Measurements from ENCODE around the gene TRIM36.

TRIM36 gene

GRCh38 chr5:115179394-115180164 is 9.9 kb upstream of the TRIM36 start:
- ATAC-seq, result no peak
- Mint-ChIP-seq H3K4me3 (peak overlapping the region; percentile 85), H3K36me3 (no peaks in the 10 kb centered on the region)

GRCh38 chr5:115179030-115179393 is 9.3 kb upstream of the TRIM36 start:
- Mint-ChIP-seq H3K27me3 (peaks cover 73% of the 10 kb centered on the region), H3K4me3 (no peak overlapping the region), H3K9me3 (peaks cover 3% of the 10 kb centered on the region)

More at GRCh38 chr5:115179394-115180164, 9.9 kb upstream of the TRIM36 start:
- Mint-ChIP-seq H3K9me3 (peaks cover 3% of the 10 kb centered on the region), H3K27ac (peak overlapping the region; percentile 76), H3K4me1 (peaks cover 18% of the 10 kb centered on the region), H3K27me3 (peaks cover 73% of the 10 kb centered on the region)

GRCh38 chr5:115170929-115171510 is 1.3 kb upstream of the TRIM36 start:
- H3K27me3 Mint-ChIP-seq, result peaks cover 51% of the 10 kb centered on the region
- peaks cover 11% of the 10 kb centered on the region for H3K36me3 Mint-ChIP-seq
- H3K9me3 Mint-ChIP-seq, result peaks cover 10% of the 10 kb centered on the region
- peaks cover 14% of the 10 kb centered on the region for H3K4me1 Mint-ChIP-seq
- H3K27ac Mint-ChIP-seq, result no peak overlapping the region
- no peak for ATAC-seq
- peak overlapping the region; percentile 92 for H3K4me3 Mint-ChIP-seq

More at GRCh38 chr5:115179030-115179393, 9.3 kb upstream of the TRIM36 start:
- Mint-ChIP-seq H3K27ac (no peak overlapping the region), H3K36me3 (no peaks in the 10 kb centered on the region), H3K4me1 (peaks cover 18% of the 10 kb centered on the region)
- no peak for ATAC-seq

GRCh38 chr5:115170134-115170928 is 623 bp upstream of the TRIM36 start:
- peaks cover 10% of the 10 kb centered on the region for H3K9me3 Mint-ChIP-seq
- H3K27me3 Mint-ChIP-seq, result peaks cover 51% of the 10 kb centered on the region
- peaks cover 11% of the 10 kb centered on the region for H3K36me3 Mint-ChIP-seq
- no peak overlapping the region for H3K27ac Mint-ChIP-seq
- peak; percentile 50 for ATAC-seq
- H3K4me1 Mint-ChIP-seq, result peaks cover 14% of the 10 kb centered on the region
- H3K4me3 Mint-ChIP-seq, result peak overlapping the region; percentile 92

- H3K27ac Mint-ChIP-seq, result no peak overlapping the region
- H3K4me1 Mint-ChIP-seq, result peaks cover 14% of the 10 kb centered on the region
- peak overlapping the region; percentile 92 for H3K4me3 Mint-ChIP-seq
- peaks cover 14% of the 10 kb centered on the region for H3K9me3 Mint-ChIP-seq
- peaks cover 11% of the 10 kb centered on the region for H3K36me3 Mint-ChIP-seq
- ATAC-seq, result peak; percentile 17
- H3K27me3 Mint-ChIP-seq, result peaks cover 41% of the 10 kb centered on the region
Observed at GRCh38 chr5:115168829-115169486, 750 bp downstream of the TRIM36 start.

GRCh38 chr5:115166744-115167393 is 2.8 kb downstream of the TRIM36 start:
- Mint-ChIP-seq H3K4me3 (no peak overlapping the region), H3K27me3 (peaks cover 24% of the 10 kb centered on the region), H3K9me3 (peaks cover 14% of the 10 kb centered on the region), H3K4me1 (peaks cover 14% of the 10 kb centered on the region), H3K36me3 (peaks cover 11% of the 10 kb centered on the region), H3K27ac (no peak overlapping the region)
- no peak for ATAC-seq

- Mint-ChIP-seq H3K36me3 (peaks cover 11% of the 10 kb centered on the region), H3K27ac (no peak overlapping the region), H3K4me1 (peaks cover 9% of the 10 kb centered on the region), H3K27me3 (peaks cover 19% of the 10 kb centered on the region), H3K4me3 (no peak overlapping the region), H3K9me3 (peaks cover 14% of the 10 kb centered on the region)
- ATAC-seq, result no peak
Observed at GRCh38 chr5:115165790-115166189, 3.9 kb downstream of the TRIM36 start.

GRCh38 chr5:115160975-115161475 is 8.7 kb downstream of the TRIM36 start:
- ATAC-seq, result no peak
- H3K27me3 Mint-ChIP-seq, result peaks cover 19% of the 10 kb centered on the region
- no peak overlapping the region for H3K4me3 Mint-ChIP-seq
- no peaks in the 10 kb centered on the region for H3K4me1 Mint-ChIP-seq
- H3K9me3 Mint-ChIP-seq, result peaks cover 5% of the 10 kb centered on the region
- no peak overlapping the region for H3K27ac Mint-ChIP-seq
- H3K36me3 Mint-ChIP-seq, result no peaks in the 10 kb centered on the region

GRCh38 chr5:115151208-115151805 is 18.4 kb downstream of the TRIM36 start:
- peaks cover 17% of the 10 kb centered on the region for H3K36me3 Mint-ChIP-seq
- H3K4me3 Mint-ChIP-seq, result no peak overlapping the region
- peaks cover 17% of the 10 kb centered on the region for H3K9me3 Mint-ChIP-seq
- H3K4me1 Mint-ChIP-seq, result no peaks in the 10 kb centered on the region
- H3K27ac Mint-ChIP-seq, result no peak overlapping the region
- H3K27me3 Mint-ChIP-seq, result peaks cover 50% of the 10 kb centered on the region
- ATAC-seq, result no peak

- peaks cover 17% of the 10 kb centered on the region for H3K9me3 Mint-ChIP-seq
- H3K27me3 Mint-ChIP-seq, result peaks cover 42% of the 10 kb centered on the region
- peaks cover 17% of the 10 kb centered on the region for H3K36me3 Mint-ChIP-seq
- no peak for ATAC-seq
- H3K27ac Mint-ChIP-seq, result no peak overlapping the region
- no peak overlapping the region for H3K4me3 Mint-ChIP-seq
- H3K4me1 Mint-ChIP-seq, result no peaks in the 10 kb centered on the region
Observed at GRCh38 chr5:115150512-115150911, 19.2 kb downstream of the TRIM36 start.

GRCh38 chr5:115147052-115147451 is 22.7 kb downstream of the TRIM36 start:
- Mint-ChIP-seq H3K4me1 (no peaks in the 10 kb centered on the region), H3K9me3 (peaks cover 7% of the 10 kb centered on the region), H3K4me3 (no peak overlapping the region)

GRCh38 chr5:115136294-115136693 is 33.4 kb downstream of the TRIM36 start:
- Mint-ChIP-seq H3K4me3 (no peak overlapping the region), H3K36me3 (no peaks in the 10 kb centered on the region), H3K9me3 (no peaks in the 10 kb centered on the region), H3K27me3 (no peaks in the 10 kb centered on the region), H3K27ac (no peak overlapping the region), H3K4me1 (peaks cover 6% of the 10 kb centered on the region)
- ATAC-seq, result no peak

More at GRCh38 chr5:115147052-115147451, 22.7 kb downstream of the TRIM36 start:
- ATAC-seq, result no peak
- peaks cover 5% of the 10 kb centered on the region for H3K36me3 Mint-ChIP-seq
- peaks cover 10% of the 10 kb centered on the region for H3K27me3 Mint-ChIP-seq
- no peak overlapping the region for H3K27ac Mint-ChIP-seq

GRCh38 chr5:115132465-115132864 is 37.2 kb downstream of the TRIM36 start:
- no peaks in the 10 kb centered on the region for H3K36me3 Mint-ChIP-seq
- H3K9me3 Mint-ChIP-seq, result no peaks in the 10 kb centered on the region
- no peaks in the 10 kb centered on the region for H3K27me3 Mint-ChIP-seq
- H3K4me3 Mint-ChIP-seq, result no peak overlapping the region
- no peak for ATAC-seq
- no peak overlapping the region for H3K27ac Mint-ChIP-seq
- peaks cover 6% of the 10 kb centered on the region for H3K4me1 Mint-ChIP-seq

- Mint-ChIP-seq H3K4me1 (no peaks in the 10 kb centered on the region), H3K27me3 (no peaks in the 10 kb centered on the region), H3K4me3 (no peak overlapping the region), H3K27ac (no peak overlapping the region), H3K9me3 (no peaks in the 10 kb centered on the region), H3K36me3 (no peaks in the 10 kb centered on the region)
- no peak for ATAC-seq
Observed at GRCh38 chr5:115126303-115126702, 43.4 kb downstream of the TRIM36 start.
